Activated gamma-delta T cell treated with anti-CD3 and anti-CD28 coated beads, Interleukin-2, amount 50 U/mL, for 16 hours (primary cell): ENCODE results near the gene HOXD11.

ENCODE experiments used
- DNase-seq: peaks from one replicate; pipeline ENCODE4 v3.0.0-alpha.2; 2020; ENCODE audit warnings: low read depth

The HOXD11 gene

DNA sequence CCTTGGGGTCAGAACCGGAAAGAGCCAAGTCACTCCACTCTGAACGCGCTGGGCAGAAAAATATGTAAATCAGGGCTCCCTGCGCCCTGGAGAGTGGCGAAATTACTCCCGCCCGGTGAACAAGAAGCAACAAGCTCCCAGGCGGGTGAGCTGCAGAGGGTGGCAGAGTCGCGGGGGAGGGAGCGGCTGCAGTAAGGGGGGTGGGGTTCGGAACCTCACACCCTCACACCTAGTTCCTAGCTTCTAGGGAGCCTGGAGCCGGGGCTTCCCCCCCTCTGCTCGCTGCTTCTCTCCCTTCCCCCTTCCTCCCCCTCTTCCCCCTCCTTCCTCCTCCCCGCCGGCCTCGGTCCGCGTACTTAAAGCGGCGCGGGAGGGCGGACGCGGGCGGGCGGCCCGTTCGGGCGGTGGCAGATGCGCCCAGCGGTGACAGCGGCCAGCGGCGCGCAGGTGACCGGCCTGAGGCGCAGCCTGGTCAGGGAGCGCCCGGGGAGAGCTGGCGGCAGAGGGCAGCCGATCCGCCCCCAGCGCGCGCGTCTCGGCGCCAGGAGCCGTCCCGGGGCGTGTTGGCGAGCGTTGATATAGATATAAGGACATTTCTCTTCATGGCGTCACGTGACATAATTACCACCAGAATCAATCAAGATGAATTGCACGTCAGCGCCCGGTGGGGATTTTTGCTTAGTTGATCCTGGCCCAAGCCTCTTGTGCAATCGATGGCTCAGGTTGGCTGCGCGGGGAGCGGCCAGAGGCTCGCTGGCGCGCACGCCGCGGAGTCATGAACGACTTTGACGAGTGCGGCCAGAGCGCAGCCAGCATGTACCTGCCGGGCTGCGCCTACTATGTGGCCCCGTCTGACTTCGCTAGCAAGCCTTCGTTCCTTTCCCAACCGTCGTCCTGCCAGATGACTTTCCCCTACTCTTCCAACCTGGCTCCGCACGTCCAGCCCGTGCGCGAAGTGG lies at the start of gene HOXD11:
Gene HOXD11, plus strand, starts transcription at position 700 of the 959 bp plus-strand sequence. Its CDS starts 76 bp downstream, at position 776.
- no peak for DNase-seq

DNA sequence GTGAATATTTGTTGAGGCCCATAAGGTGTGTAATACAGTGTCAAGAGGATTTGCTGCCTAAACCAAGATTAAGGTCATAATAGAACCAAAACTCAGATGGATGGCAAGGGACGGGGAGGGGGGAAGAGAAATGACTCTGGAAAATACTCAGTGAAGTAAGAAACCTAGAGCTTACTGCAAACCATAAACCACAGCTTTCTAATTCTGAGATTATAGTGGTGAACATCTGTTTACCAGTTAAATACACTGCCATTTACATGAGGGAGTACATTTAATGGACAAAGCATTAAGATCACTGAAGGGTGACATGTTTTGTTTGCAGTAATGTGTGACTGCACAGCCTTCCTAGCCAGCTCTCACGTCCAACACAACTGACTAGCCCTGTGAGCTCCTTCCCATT lies 43.1 kb upstream of the HOXD11 start:
- no peak for DNase-seq

DNA sequence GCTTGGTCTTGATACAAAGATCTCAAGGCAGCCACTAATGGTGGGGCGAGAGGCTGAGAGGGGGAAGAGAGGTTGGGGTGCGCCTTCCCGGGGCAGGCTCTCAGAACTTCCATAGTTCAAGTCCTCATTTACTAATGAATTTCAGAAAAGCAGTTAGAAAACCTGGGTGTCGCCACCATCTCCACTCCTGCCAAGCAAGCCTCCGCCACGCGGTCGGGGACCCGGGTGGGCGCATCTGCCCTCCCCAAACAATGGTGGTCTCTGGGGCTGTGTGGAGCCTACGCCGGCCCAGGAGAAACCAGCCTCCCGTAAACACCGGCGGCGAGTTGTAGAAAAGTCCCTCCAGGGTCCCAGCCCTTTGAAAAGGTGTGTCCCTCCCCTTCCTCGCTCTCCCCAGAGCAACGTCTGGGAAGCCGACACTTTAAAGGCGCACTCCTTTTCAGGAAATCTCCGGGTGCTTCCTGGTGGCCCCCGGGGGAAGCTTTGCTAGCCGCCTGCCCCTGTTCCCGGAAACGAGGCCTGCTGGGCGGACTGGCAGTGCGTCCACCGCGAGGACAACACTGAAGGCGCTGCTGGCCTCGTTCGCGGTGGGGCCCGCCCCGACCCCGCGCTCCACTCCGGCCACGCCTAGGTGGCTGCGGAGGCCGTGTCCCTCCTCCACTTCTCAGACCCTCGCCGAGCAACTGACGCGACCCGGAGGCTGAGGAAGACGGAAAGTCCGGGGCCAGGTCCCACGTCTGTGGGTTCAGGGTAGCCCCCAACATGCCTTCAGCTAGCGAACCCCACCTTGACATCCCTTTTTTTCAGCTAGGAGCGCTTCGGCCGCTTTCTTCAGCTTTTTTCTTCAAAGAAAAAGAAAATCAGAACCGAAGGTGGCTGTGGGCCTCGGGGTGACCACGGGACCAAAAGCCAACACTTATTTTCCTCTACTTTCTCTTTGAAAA lies 40.2 kb upstream of the HOXD11 start:
- no peak for DNase-seq

DNA sequence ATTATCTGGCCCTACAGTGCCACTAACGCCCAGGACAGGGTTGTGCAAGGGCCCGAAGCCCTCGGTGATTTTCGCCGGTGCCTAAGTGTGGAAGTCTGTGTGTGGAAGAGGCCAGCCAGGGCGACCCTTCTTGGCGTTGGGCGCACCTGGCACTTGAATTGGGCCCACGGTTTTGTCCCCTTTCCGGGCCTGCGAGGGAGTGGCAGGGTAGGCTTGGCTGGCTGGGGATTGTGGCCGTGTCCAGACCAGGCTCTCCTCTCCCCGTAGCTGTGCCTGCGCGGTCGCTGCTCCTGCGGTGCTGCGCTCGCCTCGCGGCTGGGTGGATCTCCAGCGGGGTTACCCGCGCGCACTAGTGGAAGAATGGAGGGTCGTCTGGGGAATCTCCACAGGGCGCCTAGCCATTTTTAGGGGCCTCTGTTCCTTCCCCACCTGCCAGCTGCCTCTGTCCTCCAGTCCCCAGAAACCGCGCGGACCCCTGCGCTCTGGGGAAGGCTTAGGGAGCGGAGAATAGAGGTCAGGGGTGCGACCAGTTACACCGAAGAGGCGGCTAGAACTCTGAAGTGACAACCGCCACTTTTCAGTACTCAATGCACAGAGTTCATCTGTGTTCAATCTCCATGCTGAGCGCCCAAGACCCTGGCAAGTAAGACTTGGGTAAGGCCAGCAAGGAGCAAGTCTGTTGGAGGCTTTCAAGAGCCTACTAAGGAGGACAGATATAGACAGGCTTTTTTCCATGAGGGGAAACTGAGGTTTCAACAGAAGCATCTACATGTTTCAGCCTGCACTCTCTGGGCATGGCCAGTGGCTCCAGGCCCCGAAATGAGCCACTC lies 39.3 kb upstream of the HOXD11 start:
- DNase-seq = no peak

DNA sequence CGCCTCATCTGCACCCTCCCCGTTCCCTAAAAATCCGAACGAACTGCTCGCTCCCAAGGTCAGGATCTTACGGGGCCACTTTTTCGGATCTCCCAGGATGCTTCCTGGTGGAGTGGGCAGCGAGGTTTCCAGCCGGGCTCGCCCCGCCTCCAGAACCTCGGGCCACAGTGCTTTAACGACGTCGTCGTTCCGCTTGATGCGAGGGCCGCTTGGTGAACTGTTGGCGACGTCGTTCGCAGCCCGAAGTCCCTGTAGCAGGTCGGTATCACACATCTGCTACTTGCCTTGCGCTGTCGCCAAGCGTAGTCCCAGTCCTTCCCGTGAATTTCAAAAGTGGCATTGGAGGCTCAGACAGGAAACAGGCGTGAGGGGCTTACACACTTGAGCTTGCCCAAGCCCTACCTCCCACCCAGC lies 38.7 kb upstream of the HOXD11 start:
- no peak for DNase-seq

DNA sequence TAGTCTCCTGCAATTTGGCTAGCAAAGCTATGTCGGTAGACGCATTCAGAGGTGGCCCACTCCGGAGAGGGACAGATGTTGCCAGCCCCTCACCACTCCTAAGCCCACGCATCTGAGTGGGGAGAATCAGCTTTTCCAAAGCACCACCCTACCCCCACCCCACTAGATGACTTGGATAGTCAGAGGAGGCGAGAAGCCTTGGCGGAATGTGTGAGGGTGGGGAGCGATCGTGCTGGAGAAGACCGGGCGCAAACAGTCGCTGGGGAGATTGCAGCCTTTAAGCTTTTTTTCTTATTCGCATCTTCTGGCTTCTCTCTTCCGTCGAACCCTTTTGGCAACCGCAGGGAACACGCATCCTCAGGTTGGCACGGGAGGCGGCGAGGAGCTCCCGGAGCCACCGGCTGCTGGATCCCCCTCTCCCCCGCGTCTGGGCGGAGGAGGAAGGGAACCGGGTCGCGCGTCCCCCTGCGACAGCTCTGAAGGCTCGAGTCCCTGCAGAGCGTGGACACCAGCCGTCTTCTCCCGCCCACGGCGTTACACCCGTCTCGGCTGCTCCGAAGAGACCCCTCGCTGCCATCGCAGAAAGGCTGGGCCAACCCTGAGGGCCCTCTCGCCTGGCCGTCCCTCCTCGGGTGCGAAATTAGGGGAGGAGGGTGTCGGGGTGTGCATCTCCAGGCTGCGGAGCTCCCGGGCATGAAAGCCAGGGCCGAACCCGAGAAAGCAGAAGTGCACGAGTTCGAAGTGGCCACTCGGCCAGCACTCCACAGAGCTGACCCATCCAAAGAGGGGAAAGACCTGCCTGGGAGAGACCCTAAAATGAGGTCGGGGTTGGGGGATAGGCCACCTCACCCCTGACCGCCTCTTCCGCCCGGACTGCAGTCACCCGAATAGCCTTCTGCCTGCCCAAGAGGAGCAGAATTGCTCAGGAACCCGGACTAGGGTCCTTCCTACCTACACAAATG lies 35.5 kb upstream of the HOXD11 start:
- no peak for DNase-seq

DNA sequence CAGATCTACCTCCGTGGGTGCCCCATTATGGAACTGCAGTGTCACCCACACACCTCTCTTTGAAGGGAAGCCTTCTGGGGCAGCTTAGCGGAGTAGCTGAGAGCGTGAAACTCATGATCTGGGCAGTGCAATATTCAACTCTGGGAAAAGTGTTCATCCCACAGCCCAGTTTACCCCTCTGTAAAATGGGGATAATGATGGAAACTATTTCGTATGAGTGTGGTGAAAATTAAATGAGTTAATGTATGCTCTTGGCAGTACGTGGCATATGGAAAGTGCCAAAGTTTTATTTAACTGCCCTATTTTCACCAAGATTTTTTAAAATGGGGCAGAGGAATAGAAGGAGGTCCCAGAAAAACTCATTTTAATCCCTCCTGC lies 34.8 kb upstream of the HOXD11 start:
- DNase-seq = no peak

DNA sequence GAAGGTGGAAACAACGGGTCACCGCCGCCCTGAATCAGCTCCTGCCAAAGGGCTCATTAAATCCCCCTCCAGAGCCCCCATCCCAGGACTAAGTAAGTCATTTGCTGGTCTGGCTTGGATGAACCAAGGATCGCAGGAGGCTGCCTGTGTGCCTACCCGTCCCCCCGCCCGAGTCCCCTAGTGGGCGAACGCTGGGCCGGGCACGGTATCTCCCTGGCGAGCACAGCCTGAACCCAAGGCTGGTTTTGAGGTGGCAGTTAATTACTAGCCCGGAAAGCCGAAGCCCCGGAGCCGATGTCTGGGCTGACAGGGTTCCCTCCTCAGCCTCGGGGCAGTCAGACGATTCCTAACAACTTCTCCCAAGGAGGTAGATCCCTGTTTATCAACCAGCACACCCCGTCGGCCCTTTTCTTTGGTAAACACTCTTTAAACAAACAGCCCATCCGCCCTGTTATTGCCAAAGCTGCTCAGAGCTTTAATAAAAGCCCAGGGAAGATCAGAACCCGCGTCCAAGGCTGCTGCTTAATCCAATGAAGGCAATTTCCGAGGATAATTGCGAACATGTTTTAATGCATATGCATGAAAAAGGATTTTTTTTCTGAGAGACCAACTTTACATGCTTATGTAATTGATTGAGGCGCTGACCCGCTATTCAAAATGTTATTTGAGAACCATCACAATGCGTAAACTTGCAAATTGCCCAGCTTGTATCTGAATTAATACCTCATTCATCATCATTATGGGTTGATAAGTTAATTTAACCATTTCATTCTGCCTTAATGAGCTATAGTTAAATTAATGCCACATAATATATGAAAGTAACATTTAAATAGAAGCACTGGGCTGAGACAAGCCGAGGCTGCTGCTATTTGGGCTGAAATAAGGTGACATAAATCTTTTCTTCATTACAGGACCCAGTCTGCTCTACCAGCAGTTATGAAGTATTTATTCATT lies 33.9 kb upstream of the HOXD11 start:
- DNase-seq = no peak

DNA sequence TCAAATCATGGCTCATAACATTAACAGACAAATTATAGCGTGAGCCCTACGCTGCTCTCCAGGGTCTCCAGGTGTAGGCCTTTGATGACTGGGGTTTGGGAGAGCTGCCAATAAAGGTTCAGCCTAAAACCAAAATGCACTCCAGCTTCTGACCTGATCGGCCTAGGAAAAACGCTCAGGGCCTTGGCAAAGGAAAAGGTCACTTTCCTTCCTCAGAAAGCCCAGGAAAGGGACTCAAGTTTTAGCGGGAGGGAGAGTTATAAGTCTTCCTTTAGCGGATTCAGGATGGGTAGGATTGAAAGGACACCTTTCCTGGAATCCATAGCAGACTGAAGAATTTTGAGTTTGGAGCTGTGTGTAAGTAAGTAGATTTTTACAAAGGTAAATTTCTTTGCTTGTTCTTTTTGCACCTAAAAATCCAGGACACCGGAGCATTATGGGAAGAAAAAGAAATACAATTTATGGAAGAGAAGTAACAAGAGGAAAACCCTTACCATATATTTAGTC lies 32.1 kb upstream of the HOXD11 start:
- DNase-seq = no peak

DNA sequence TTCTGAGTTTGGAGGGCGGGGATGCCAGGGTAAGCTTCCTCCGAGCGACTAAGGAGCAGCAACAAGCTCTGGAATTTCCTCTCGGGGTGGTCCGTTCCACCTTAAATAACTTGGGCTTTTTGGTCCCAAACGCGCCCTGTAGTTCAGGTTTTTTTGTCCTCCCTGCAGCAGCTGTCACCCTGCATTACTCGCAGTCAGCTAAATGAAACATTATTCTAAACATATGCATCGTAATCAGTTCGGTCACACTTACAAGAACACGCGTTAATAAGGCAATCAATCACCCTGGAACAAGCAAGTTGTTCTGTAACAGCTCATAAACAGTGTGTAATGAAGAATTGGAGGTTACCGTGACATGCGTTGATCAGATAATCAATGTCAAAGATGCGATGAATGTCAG lies 31.6 kb upstream of the HOXD11 start:
- no peak for DNase-seq

DNA sequence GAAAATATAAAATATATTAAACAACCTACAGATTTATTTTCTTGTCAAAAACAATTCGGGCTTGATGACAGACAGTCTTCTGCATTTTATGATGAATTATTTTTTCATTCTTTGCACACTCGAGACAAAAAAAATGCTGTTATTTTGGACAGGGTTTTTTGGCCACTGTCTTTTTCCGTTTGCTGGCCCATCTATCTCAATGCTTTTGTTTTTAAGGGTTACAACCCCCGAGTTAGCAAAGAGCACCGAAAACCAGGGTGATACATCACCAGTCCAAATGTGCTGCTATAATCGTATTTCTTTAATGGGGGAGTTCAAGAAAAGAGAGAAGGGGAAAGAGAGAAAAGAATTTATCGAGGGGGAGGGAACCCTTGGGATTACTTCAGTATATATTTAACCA lies 31.0 kb upstream of the HOXD11 start:
- DNase-seq = no peak

DNA sequence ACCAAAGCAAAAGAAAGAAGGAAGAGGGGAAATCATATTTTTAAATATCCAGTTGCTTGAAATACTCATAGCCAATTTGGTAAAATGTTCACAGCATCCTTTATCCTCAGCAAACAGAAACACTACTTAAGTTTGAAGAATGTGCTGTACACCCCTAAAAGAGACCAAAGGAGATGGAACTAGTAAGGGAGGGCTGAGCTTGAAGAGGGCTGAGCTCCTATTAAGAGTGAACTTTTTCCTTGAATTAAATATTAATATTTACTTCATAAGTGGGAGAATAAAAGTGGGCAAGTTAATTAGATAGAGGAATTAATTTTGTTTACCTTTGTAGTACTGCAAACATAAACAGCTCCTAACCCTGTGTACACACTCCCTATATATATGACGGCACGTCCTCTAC lies 30.3 kb upstream of the HOXD11 start:
- DNase-seq = no peak

DNA sequence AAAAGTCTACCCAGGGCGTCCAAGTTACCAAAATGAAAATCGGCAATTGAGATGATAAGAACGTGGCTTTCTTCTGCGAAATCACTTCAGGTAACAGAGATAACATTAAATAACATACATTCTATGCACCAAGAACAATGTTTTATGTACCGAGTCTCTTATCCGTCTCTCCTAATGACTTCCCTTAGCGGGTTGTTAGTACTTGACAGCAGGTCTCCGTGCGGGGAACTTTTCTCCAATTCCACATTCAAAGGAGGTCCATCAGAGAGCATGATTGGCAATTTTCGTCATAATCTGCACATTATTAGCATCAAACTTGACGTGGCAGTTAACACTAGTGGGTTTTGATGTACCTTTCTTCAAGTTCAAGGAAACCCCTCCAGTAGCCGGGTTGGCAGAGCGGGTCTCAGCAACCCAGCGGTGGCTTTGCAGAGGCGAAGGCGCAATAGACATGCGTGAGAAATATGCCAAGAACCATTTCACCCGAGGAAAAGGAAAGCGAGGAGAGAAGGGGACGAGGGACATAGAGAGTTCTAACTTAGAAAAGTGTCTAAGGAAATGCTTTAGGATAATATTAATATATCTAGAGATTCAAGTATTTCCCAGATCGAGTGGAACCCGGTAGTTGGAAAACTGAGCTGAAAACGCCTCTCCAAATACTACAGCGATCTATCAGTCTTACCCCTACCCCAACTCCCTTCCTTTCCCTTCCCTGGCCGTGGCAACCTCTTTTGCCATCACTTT lies 28.4 kb upstream of the HOXD11 start:
- DNase-seq = no peak

DNA sequence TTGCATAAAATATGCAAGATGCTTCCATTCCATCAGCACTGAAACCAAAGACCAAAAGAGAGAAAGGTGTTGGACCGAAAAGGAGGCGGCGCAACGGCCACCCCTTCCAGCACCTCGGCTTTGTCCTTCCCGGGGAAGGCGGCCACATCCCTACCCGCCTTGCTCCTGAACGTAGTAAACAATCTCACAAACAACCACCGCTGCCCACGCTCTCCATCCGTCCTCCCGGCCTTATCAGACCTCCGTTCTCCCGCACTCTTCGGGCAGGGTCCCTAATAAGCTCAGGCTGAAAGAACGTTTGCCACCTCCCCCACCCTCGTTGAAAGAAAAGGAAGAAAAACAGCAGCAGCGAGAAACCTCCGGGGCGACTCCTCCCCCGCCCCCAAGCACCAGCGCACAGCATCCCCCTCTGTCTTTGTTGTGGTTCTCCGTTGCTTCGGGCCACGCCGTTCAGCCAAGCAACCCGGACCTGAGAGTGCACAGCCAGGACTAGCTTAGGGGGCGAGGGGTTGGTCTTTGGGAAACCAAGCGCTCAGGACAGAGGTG lies 27.7 kb upstream of the HOXD11 start:
- no peak for DNase-seq

DNA sequence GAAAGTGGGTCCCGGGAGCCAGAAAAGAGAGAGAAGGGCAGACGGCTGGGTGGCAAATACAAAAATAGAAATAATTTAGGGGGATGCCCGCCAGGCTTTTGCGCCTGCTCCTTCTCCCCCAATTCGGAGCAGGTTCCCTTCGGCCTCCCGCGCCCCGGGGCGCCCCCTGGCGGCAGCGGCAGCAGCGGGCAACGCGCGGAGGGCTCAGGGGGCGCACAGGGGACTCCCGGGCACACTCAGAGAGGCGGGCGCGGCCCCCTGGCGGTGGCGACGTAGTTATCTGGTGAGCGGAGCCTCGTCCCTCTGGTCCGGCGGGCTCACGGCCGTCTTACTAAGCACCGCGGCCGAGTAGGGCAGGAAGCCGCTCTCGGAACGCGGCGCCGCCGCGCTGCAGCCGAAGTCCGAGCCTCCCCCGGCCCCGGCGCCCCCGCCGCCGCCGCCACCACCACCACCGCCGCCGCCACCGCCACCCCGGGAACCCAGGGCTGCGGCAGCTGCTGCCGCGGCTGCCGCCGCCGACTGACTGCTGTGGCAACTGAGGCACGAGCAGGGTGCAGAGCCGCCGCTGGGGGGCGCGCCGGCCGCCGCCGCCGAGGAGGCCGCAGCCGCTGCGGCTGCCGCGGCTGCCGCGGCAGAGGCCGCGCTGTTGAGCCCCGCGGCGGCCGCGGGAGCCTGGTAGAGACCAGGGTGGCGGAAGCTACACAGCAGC lies 27.1 kb upstream of the HOXD11 start:
- DNase-seq = no peak

DNA sequence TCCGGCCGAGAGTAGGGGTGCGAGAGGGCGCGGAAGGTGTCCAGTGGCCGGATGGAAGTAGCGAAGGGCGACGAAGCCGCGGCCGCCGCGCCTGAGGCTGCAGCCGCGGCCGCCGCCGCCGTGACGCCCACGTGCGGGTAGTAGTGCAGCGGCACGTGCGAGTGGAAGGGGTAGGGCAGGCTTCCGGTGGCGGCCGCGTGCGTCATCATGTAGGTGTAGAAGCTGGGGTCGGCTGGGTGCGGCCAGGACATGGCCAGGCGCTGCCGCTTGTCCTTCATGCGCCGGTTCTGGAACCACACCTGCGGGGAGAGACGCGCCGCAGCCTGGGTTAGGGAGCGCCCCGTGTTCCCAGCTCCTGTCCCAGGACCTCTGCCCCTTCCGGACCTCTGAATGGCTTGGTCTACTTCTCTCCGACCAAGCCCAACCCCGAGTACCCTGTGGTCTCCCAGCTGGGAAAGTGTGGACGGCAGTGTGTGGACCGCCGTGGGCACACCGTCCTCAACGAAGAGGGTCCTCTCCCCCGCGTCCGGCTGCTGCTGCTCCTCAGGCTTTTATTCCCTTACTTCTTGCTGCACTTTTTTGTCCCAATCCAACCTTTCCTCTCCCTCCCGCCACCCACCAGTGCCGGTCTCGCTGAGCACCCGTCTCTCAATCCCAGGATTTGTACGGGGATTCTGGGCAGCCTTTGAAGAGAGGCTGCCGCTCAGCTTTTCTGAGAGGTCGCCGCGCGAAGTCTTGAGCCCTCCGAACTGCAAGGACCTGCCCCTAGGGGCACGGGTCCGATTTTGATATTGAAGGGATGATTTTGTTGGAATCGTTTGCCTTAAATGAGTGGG lies 26.3 kb upstream of the HOXD11 start:
- no peak for DNase-seq

DNA sequence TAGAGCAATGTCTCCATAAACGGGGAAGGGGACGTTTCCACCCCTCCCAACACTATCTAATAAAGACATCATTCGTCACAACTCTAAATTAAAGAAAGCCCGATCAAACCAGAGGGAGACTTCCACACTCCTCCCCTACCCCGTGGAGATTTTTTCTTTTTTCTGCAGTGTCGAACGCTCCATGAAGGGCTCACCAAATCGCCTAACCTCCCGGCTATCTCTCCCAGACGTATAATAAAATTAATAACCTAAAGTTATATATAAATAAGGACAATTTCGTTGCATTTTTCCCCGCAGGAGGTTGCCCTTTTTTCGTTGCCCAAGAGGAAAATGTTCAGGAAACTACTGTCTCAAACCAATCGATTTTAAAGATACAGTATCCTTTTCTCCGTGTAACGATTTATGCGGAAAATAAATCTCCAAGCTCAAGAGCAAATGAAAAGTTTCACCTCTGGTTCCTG lies 25.7 kb upstream of the HOXD11 start:
- DNase-seq = no peak
